ENCODE results near the gene ANKRD11.

Gene ANKRD11

GRCh38 chr16:89297156-89297874, 193.0 kb downstream of the ANKRD11 start:
- DNase-seq (ENCODE audit: low read depth) = no peak

DNA sequence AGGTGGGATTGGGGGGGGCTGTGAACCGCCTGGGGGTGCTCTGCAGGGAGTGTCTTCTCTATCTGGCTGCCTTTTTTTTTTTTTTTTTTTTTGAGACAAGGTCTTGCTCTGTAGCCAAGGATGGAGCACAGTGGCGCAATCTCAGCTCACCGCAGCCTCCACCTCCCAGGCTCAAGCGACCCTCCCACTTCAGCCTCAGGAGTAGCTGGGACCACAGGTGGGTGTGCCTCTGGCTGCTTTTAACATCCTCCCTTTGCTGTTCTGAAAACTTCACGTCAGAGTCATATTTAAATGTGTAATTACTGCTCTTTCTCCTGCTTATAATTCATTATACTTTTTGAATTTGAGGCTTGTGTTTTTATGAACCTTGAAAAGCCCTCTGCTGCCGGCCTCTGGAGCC, 194.4 kb downstream of the ANKRD11 start:
- DNase-seq (ENCODE audit: low read depth) = no peak

GRCh38 chr16:89295071-89295900, 195.1 kb downstream of the ANKRD11 start:
- no peak for DNase-seq (ENCODE audit: low read depth)

DNA sequence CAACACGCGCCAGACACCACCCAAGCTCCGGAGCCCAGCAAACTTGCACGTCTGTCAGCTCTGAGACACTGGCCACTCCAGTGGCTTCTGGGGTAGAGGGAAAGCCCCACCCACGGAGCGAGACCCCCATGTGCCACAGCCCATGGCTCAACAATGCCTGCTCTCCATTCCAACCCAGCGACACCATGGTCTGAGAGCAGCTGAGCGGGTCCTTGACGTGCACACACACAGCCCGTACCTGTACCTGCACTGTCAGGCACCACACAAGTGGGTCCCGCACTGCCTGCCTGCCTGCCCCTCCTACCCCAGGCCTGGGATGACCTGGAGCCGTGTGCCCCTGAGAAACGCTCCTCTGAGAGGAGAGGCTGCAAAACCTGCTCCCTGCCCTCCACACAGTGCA, 195.9 kb downstream of the ANKRD11 start:
- DNase-seq (ENCODE audit: low read depth) = no peak

GRCh38 chr16:89293276-89294143, 196.9 kb downstream of the ANKRD11 start:
- no peak for DNase-seq (ENCODE audit: low read depth)

GRCh38 chr16:89292443-89293078, 197.8 kb downstream of the ANKRD11 start:
- DNase-seq (ENCODE audit: low read depth) = no peak

- DNase-seq (ENCODE audit: low read depth) = no peak
These were observed 198.6 kb downstream of the ANKRD11 start for GRCh38 chr16:89291776-89292175.

- no peak for DNase-seq (ENCODE audit: low read depth)
These were observed 199.0 kb downstream of the ANKRD11 start for GRCh38 chr16:89291363-89291762.

DNA sequence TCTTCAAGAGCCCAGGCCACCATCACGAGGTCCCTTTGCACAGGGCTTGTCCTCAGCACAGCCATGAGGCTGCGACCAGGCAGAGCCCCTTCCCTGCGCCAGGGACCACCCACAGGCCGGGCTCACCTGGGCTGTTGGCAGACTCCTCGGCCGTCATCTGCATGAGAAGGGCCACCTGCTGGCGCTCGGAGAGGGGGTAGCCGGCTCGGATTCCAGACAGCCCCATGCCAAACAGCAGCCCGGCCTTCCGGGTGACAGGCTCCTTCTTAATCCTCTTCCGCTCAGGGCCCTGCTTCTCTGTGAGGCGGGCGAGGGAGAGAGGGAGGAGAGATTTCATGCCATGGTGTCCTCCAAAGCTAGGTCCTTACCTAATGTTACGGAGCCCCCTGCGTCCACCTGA, 199.5 kb downstream of the ANKRD11 start:
- no peak for DNase-seq (ENCODE audit: low read depth)

DNA sequence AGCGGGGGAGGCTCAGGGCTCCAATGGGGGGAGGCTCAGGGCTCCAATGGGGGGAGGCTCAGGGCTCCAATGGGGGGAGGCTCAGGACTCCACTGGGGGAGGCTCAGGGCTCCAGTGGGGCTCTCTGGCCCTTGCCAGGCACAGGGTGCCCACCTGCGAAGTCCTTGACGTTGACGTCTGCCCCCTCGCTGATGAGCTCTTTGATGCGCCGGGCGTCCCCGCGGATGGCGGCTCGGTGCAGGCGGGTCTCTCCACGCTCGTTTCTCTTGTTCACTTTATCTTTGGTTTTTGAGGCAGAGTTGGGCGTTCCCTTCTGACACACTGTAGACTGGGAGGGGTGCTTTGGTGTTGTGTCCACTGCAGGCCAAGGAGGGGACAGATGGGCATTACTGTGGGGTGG, 199.9 kb downstream of the ANKRD11 start:
- no peak for DNase-seq (ENCODE audit: low read depth)

DNA sequence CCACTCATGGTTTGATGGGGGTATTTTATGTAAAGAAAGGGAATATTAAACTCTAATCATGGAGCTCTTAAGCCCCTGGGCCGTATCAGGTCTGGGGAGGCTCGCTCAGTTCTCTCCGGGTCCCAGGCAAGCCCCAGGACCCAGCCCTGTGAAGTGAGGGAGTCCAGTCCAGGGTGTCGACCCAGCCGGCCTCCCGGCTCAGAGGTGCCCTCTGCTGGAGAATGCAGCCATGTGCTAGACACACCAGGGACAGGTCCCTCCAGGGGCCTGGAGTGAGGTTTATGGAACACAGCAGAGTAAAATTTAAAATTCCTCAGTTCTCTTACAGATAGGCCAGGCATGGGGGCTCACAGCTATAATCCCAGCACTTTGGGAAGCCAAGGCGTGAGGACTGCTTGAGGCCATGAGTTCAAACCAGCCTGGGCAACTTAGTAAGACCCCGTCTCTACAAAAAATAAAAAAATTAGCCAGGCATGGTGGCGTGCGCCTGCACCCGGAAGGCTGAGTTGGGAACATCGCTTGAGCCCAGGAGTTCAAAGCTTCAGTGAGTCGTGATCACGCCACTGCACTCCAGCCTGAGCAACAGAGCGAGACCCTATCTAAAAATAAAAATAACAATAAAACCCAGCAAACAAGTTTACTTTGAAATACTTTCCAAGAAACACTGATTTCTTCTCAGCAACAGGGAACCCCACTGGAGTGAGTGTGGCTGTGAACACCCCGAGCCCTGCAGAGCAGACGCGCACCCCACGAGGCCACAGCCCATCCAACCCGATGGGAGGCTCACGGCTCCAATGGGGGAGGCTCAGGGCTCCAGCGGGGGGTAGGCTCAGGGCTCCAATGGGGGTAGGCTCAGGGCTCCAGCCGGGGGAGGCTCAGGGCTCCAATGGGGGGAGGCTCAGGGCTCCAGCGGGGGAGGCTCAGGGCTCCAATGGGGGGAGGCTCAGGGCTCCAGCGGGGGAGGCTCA, 200.6 kb downstream of the ANKRD11 start:
- DNase-seq (ENCODE audit: low read depth) = peak; percentile 64

GRCh38 chr16:89288966-89289365, 201.4 kb downstream of the ANKRD11 start:
- DNase-seq (ENCODE audit: low read depth) = no peak

DNA sequence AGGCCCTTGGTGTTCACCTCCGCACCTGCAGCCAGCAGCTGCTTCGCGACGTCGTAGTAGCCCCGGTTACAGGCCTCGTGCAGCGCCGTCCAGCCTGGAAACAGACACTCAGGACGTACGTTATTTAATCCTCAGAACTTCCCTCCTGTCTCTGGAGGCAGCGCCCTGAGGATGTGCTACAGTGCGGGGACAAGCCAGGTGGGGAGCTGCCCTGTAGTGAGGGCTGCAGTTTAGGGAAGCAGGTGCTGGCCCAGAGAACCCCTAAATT, 201.8 kb downstream of the ANKRD11 start:
- DNase-seq (ENCODE audit: low read depth) = no peak

GRCh38 chr16:89287777-89288576, 202.4 kb downstream of the ANKRD11 start:
- DNase-seq (ENCODE audit: low read depth) = no peak

DNA sequence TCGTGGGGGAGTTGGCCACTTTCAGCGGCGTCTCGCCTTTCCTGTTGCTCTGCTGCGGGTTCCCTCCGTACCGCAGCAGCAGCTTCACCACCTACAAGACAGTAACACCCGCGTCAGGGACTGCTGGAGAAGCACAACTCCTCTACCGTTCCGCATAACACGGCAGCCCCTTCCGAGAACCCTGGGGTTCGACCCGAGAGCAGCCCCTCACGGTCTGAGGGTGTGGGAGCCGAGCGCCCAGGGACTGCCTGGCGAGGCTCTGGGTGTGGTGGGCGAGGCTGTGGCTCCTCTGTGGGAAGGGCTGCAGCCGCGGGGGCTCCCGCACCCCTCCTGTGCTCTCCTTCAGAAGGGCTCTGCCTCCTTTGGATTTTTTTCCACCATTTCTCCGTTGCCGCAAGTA, 204.3 kb downstream of the ANKRD11 start:
- DNase-seq (ENCODE audit: low read depth) = no peak

DNA sequence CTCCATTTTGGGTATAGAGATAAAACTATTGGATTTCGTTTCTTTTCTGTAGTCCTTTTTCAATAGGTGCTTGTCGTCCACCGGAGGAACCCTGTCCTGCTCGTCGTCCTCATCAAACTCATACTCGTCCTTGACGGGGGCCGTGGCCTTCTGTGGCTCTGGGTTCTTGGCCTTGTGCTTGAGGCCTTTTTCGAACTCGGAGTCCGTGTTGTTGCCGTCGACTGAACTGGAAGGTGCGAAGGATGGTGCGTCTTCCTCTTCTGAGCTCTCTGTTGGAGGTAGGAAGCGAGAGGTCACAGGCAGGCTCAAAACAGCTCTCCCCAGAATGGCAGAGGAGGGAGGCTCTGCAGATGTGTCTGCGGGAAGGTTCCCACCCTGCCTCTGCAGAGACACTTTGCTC, 205.0 kb downstream of the ANKRD11 start:
- DNase-seq (ENCODE audit: low read depth) = no peak

- no peak for DNase-seq (ENCODE audit: low read depth)
These were observed 206.9 kb downstream of the ANKRD11 start for GRCh38 chr16:89283449-89283848.

- no peak for DNase-seq (ENCODE audit: low read depth)
These were observed 207.8 kb downstream of the ANKRD11 start for GRCh38 chr16:89282523-89282922.

GRCh38 chr16:89281829-89282228, 208.5 kb downstream of the ANKRD11 start:
- DNase-seq (ENCODE audit: low read depth) = no peak

DNA sequence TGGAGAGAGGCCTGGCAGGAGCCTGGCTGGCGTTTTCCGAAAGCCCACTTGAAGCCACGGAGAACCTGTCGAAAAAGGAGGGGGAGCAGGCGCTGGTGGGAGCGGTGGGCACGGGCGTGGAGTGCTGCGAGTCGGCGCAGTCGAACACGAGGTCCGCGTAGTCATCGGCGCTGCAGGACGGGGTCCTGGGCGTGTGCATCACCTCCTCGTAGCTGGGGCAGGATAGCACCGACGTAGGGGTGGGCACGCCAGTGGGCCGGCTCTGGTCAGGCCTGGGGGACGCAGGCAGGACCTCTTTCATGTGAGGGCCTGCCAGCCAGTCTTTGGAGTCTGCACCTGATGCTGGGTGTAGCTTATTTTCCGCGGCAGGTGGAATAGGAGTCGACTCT, 209.2 kb downstream of the ANKRD11 start:
- no peak for DNase-seq (ENCODE audit: low read depth)
